PC-3 (cell line): ENCODE results near the gene SMYD3.

Source experiments
- CTCF ChIP-seq: fragments of 300-600 bp; sonication (generic); conservative IDR thresholded peaks from 2 replicates; pipeline ENCODE4 v1.5.1; 2017; ENCODE audit warnings: antibody characterized with exemption, low read depth, mild to moderate bottlenecking, low read length
- EZH2 ChIP-seq: fragments of 300-600 bp; sonication (generic); IDR thresholded peaks from one replicate; pipeline ENCODE4 v1.6.1; 2017; ENCODE audit warnings: antibody characterized with exemption, mild to moderate bottlenecking, low read length; ENCODE audit not compliant: unreplicated experiment

GRCh38 chr1:246333855-246334254 is 173.2 kb downstream of the SMYD3 start:
- TF ChIP-seq CTCF (no peak), EZH2 (no peak)
